Measurements from ENCODE around the gene TK2.

The TK2 gene

GRCh38 chr16:66537236-66537635, 12.7 kb downstream of the TK2 start:
- Histone ChIP-seq H3F3A (ENCODE audit: insufficient read depth, low read length) (peaks cover 12% of the 10 kb centered on the region), H3K4me1 (ENCODE audit: low read length) (peaks cover 30% of the 10 kb centered on the region), H3K36me3 (replicated peaks; ENCODE audit: insufficient read depth, low read length) (no peaks in the 10 kb centered on the region), H3K9me3 (replicated peaks; ENCODE audit: insufficient read depth, low read length) (no peaks in the 10 kb centered on the region), H3K9me2 (replicated peaks; ENCODE audit: insufficient read depth, low read length) (no peaks in the 10 kb centered on the region), H2AFZ (ENCODE audit: low read length) (no peak overlapping the region), H3K9ac (ENCODE audit: low read length) (no peak overlapping the region), H3K27ac (ENCODE audit: low read length) (no peak overlapping the region), H4K20me1 (ENCODE audit: insufficient read depth, low read length) (no peaks in the 10 kb centered on the region), H3K27me3 (replicated peaks; ENCODE audit: insufficient read depth, low read length) (no peaks in the 10 kb centered on the region), H3K4me3 (ENCODE audit: low read length) (no peak overlapping the region), H3K4me2 (ENCODE audit: low read depth, low read length) (no peak overlapping the region), H3K79me2 (ENCODE audit: low read length) (no peaks in the 10 kb centered on the region)
- DNase-seq = no peak
- TF ChIP-seq CTCF (IDR thresholded peaks at IDR 0.05; ENCODE audit: low read length) (no peak), EZH2phosphoT487 (IDR thresholded peaks at IDR 0.05; ENCODE audit: low read length) (no peak), EZH2 (optimal IDR thresholded peaks at IDR 0.05; ENCODE audit: low read depth, low read length) (no peak)

- Histone ChIP-seq H3K4me1 (ENCODE audit: low read length) (peaks cover 26% of the 10 kb centered on the region), H4K20me1 (ENCODE audit: insufficient read depth, low read length) (no peaks in the 10 kb centered on the region), H3K79me2 (ENCODE audit: low read length) (no peaks in the 10 kb centered on the region), H3K4me3 (ENCODE audit: low read length) (no peak overlapping the region), H3K9me2 (replicated peaks; ENCODE audit: insufficient read depth, low read length) (no peaks in the 10 kb centered on the region), H3K4me2 (ENCODE audit: low read depth, low read length) (no peak overlapping the region), H2AFZ (ENCODE audit: low read length) (no peak overlapping the region), H3K27ac (ENCODE audit: low read length) (no peak overlapping the region), H3K9me3 (replicated peaks; ENCODE audit: insufficient read depth, low read length) (no peaks in the 10 kb centered on the region), H3K36me3 (replicated peaks; ENCODE audit: insufficient read depth, low read length) (no peaks in the 10 kb centered on the region), H3K9ac (ENCODE audit: low read length) (no peak overlapping the region), H3F3A (ENCODE audit: insufficient read depth, low read length) (peaks cover 12% of the 10 kb centered on the region), H3K27me3 (replicated peaks; ENCODE audit: insufficient read depth, low read length) (no peaks in the 10 kb centered on the region)
- TF ChIP-seq EZH2phosphoT487 (IDR thresholded peaks at IDR 0.05; ENCODE audit: low read length) (no peak), CTCF (IDR thresholded peaks at IDR 0.05; ENCODE audit: low read length) (no peak), EZH2 (optimal IDR thresholded peaks at IDR 0.05; ENCODE audit: low read depth, low read length) (no peak)
- DNase-seq = no peak
Measured at GRCh38 chr16:66536525-66536924, 13.4 kb downstream of the TK2 start.

GRCh38 chr16:66534376-66534799, 15.5 kb downstream of the TK2 start:
- Histone ChIP-seq H2AFZ (ENCODE audit: low read length) (no peak overlapping the region), H3F3A (ENCODE audit: insufficient read depth, low read length) (no peaks in the 10 kb centered on the region), H3K27ac (ENCODE audit: low read length) (no peak overlapping the region), H3K4me1 (ENCODE audit: low read length) (peaks cover 11% of the 10 kb centered on the region), H3K4me2 (ENCODE audit: low read depth, low read length) (no peak overlapping the region), H3K9ac (ENCODE audit: low read length) (no peak overlapping the region), H3K79me2 (ENCODE audit: low read length) (no peaks in the 10 kb centered on the region), H3K36me3 (replicated peaks; ENCODE audit: insufficient read depth, low read length) (no peaks in the 10 kb centered on the region), H3K9me2 (replicated peaks; ENCODE audit: insufficient read depth, low read length) (no peaks in the 10 kb centered on the region), H3K9me3 (replicated peaks; ENCODE audit: insufficient read depth, low read length) (no peaks in the 10 kb centered on the region), H3K27me3 (replicated peaks; ENCODE audit: insufficient read depth, low read length) (no peaks in the 10 kb centered on the region), H3K4me3 (ENCODE audit: low read length) (no peak overlapping the region), H4K20me1 (ENCODE audit: insufficient read depth, low read length) (no peaks in the 10 kb centered on the region)
- DNase-seq = no peak
- no peak for TF ChIP-seq CTCF (IDR thresholded peaks at IDR 0.05; ENCODE audit: low read length)
- TF ChIP-seq EZH2 (optimal IDR thresholded peaks at IDR 0.05; ENCODE audit: low read depth, low read length) = no peak
- no peak for TF ChIP-seq EZH2phosphoT487 (IDR thresholded peaks at IDR 0.05; ENCODE audit: low read length)

Data from MM.1S (cell line).